GM10248 (cell line): ENCODE measurements around the gene ABHD2.

Experiments used
- CTCF ChIA-PET: fragments of 300-600 bp; sonication (Branson Sonifier 250); formaldehyde crosslinking; extraction: SDS; loops from one replicate; lab custom pipeline; 2021; ENCODE audit warnings: antibody characterized with exemption; lab: Yijun Ruan, JAX
- POLR2A ChIA-PET: fragments of 350-650 bp; sonication (Branson Sonifier 250); formaldehyde crosslinking; extraction: SDS; loops from one replicate; lab custom pipeline; 2020; ENCODE audit warnings: antibody characterized with exemption; lab: Yijun Ruan, JAX
- DNase-seq: peaks from one replicate; pipeline ENCODE4 v3.0.0; 2012; ENCODE audit errors: extremely low spot score
- CTCF ChIP-seq: IDR thresholded peaks from 2 replicates; pipeline ENCODE4 v1.5.1; 2012; ENCODE audit warnings: mild to moderate bottlenecking, low read depth; ENCODE audit errors: extremely low read depth, missing control alignments, control extremely low read depth

The ABHD2 gene

DNA sequence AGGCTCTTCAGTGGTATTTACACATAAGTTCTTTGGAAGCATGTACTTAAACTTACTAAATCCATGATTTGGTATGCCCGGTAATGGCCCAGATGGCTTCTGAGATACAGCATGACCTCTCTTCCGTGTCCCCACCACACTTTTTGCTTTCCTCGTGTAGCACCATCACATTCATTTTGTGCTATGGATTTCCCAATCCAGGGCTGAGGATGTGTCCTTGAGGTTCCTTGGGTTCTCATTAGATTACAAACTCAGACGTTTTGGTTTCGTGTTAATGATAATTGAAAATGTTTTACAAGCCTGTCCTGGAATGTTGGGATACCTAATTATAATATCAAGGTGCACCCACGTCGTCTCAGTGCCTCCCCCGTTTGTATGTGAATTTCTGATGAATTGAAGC, 7.3 kb downstream of the ABHD2 start:
- CTCF ChIA-PET: interaction anchor here (1.6 kb wide), 1 partner anchor 13 kb away, joined by 5 read pairs; no protein-coding TSS in a partner anchor
- no peak for TF ChIP-seq CTCF
- no peak for DNase-seq
- POLR2A ChIA-PET: no interaction called here

- CTCF ChIA-PET: interaction anchor here (1.1 to 2.1 kb wide), 9 partner anchors 10 to 80 kb away, joined by 3 to 9 read pairs (median 5); no protein-coding TSS in a partner anchor
- no peak for TF ChIP-seq CTCF
- DNase-seq: no peak
- POLR2A ChIA-PET: interaction anchor here (0.6 kb wide), 1 partner anchor 9 kb away, joined by 4 read pairs; the partner anchor contains the start of gene ABHD2
These were observed 8.4 kb downstream of the ABHD2 start for GRCh38 chr15:89096664-89097063.

- ChIA-PET POLR2A (interaction anchor here (0.6 kb wide), 1 partner anchor 9 kb away, joined by 4 read pairs; the partner anchor contains the start of gene ABHD2), CTCF (interaction anchor here (1.1 to 2.1 kb wide), 8 partner anchors 11 to 79 kb away, joined by 3 to 9 read pairs (median 5); no protein-coding TSS in a partner anchor)
- DNase-seq: no peak
- no peak for TF ChIP-seq CTCF
These were observed 9.1 kb downstream of the ABHD2 start for GRCh38 chr15:89097313-89097712.

DNA sequence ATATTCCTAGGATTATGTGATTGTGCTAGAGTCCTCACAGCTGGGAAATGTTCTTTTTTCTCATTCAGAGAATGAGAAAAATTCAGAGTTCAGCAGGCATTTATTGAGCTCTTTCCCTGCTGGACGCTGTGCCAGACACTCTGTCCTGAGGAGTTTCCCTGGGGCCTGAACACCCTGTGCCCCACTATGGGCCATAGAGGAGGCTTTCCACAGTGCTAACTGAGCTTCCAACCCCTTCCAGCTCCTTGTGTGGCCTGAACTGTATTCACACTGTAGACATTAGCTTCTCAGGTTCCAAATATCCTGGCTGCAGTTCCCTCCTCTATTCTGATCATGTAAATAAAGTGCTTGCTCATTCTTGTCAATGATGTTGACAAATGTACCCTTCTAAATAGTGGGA, 10.0 kb downstream of the ABHD2 start:
- ChIA-PET CTCF (interaction anchor here (0.7 to 8.7 kb wide), 9 partner anchors 8 to 109 kb away, joined by 3 to 58 read pairs (median 7); partner anchors contain the start of gene ABHD2), POLR2A (no interaction called here)
- no peak for DNase-seq
- no peak for TF ChIP-seq CTCF

GRCh38 chr15:89099968-89100367, 11.7 kb downstream of the ABHD2 start:
- CTCF ChIA-PET: interaction anchor here (0.9 to 8.7 kb wide), 12 partner anchors 9 to 259 kb away, joined by 3 to 58 read pairs (median 4); partner anchors contain the start of gene ABHD2
- TF ChIP-seq CTCF: no peak
- POLR2A ChIA-PET: interaction anchor here (1.2 kb wide), 1 partner anchor 12 kb away, joined by 4 read pairs; the partner anchor contains the start of gene ABHD2
- no peak for DNase-seq

DNA sequence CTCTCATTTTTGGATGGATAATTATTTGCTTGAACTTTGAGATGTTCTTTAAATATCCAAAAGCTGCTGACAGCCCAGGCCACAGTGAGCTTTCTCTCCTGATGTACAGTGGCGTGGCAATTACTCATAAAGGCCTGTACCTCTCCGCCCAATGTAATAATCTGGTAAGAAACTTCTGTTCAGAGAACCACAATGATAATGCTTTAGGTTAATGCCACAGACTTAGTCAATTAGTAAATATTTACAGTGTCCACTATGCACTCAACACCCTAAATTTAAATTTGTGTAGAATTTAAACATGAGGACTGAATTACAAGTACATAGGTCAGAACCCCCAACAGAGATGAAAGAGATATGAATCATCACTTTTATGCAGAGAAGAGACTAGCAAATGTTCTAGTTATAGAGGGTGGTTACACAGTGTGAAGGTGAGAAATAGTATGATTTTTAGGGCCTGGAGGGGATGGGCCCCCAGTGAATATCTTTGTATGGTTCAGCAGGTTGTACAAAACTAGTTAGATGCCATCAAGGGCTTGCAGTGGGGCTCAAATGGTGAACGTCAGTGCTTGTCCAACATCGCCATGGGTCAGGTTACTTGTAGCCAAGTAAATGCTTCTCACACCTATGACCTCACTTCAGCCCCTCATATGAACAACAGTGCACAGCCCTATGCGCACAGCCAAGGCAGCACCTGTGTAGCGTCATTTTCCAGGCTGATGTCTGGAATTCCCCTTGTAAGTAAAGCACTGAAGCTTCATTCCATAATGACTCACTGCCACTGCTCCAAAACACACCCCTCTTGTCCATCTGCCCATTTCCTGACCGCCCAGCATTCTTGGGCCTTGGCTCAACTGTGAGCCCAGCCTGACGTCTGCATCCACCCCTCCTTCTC, 13.3 kb downstream of the ABHD2 start:
- CTCF ChIA-PET: interaction anchor here (0.7 to 8.7 kb wide), 6 partner anchors 11 to 76 kb away, joined by 3 to 58 read pairs (median 9); partner anchors contain the start of gene ABHD2
- no peak for TF ChIP-seq CTCF
- POLR2A ChIA-PET: no interaction called here
- DNase-seq: peak; percentile 19
